NCI-H748 (cell line): ENCODE data around the gene ZNF683.
A peak's percentile ranks its signal among the peaks of the same experiment; 100 is the strongest.
"Not testable (repeated sequence)": the region's sequence is repeated elsewhere in the genome, so short reads cannot be mapped to it uniquely, and the experiment has no call there.

Experiments
- DNase-seq: peaks from one replicate; lab custom pipeline; 2025; ENCODE audit not compliant: unreplicated experiment; lab: John Stamatoyannopoulos, UW

Gene ZNF683

GRCh38 chr1:26372611-26373010 lies at the start of gene ZNF683:
ZNF683 (minus strand) TSS chr1:26372750; CDS start chr1:26368571, 4,179 bp downstream.
- not testable (repeated sequence) for DNase-seq

GRCh38 chr1:26419494-26419893 lies 46.9 kb upstream of the ZNF683 start:
- DNase-seq = no peak

GRCh38 chr1:26418865-26419349 lies 46.4 kb upstream of the ZNF683 start:
- no peak for DNase-seq

GRCh38 chr1:26417111-26417759 lies 44.7 kb upstream of the ZNF683 start:
- DNase-seq = peak; percentile 72

GRCh38 chr1:26413031-26413430 lies 40.5 kb upstream of the ZNF683 start:
- no peak for DNase-seq

GRCh38 chr1:26412180-26412840 lies 39.8 kb upstream of the ZNF683 start:
- no peak for DNase-seq

- no peak for DNase-seq
Observed at GRCh38 chr1:26411624-26412074, 39.1 kb upstream of the ZNF683 start.

- DNase-seq = no peak
Observed at GRCh38 chr1:26410706-26411623, 38.4 kb upstream of the ZNF683 start, which contains the start of gene LIN28A. LIN28A (plus strand) TSS chr1:26410817; CDS start chr1:26410892, 75 bp downstream.

- DNase-seq = peak; percentile 48
Observed at GRCh38 chr1:26409191-26409807, 36.7 kb upstream of the ZNF683 start.

- no peak for DNase-seq
Observed at GRCh38 chr1:26408604-26409003, 36.1 kb upstream of the ZNF683 start.

GRCh38 chr1:26405281-26405915 lies 32.8 kb upstream of the ZNF683 start:
- no peak for DNase-seq

- DNase-seq = no peak
Observed at GRCh38 chr1:26404641-26405040, 32.1 kb upstream of the ZNF683 start.

- no peak for DNase-seq
Observed at GRCh38 chr1:26403656-26404055, 31.1 kb upstream of the ZNF683 start.

- DNase-seq = no peak
Observed at GRCh38 chr1:26401891-26402290, 29.3 kb upstream of the ZNF683 start.

- no peak for DNase-seq
Observed at GRCh38 chr1:26399034-26399433, 26.5 kb upstream of the ZNF683 start.

GRCh38 chr1:26395754-26396153 lies 23.2 kb upstream of the ZNF683 start:
- no peak for DNase-seq

GRCh38 chr1:26391450-26391849 lies 18.9 kb upstream of the ZNF683 start:
- peak; percentile 6 for DNase-seq

GRCh38 chr1:26389604-26390247 lies 17.2 kb upstream of the ZNF683 start:
- no peak for DNase-seq

GRCh38 chr1:26388791-26389445 lies 16.4 kb upstream of the ZNF683 start:
- no peak for DNase-seq
